ENCODE data around the gene OBSCN.

The OBSCN gene

DNA sequence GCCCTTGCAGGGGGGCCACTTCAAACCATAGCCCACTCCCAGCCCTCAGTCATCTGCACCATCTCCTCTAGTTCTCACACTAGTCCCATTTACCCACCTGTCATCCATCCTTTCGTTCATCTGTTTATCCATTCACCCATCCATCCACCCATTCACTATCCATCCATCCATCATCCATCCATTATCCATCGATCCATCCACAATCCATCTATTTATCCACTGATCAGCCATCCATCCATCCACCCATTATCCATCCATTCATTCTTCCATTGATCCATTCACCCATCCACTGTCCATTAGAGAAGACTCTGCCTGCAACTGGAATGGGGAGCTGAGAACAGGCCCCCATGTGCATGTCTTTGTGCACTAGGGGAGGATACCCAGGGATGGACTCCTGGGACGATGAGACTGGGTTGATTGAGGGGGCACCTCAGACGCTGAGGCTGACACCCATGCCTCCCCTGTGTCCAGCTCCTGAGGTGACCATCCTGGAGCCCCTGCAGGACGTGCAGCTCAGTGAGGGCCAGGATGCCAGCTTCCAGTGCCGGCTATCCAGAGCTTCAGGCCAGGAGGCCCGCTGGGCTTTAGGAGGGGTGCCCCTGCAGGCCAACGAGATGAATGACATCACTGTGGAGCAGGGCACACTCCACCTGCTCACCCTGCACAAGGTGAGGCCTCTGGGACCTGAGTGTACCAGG, 100.9 kb downstream of the OBSCN start:
- ChIA-PET CTCF (no interaction called here), POLR2A (no interaction called here)
- DNase-seq (ENCODE audit: extremely low spot score), result peak; percentile 57
- no peak for TF ChIP-seq NFRKB (IDR thresholded peaks at IDR 0.05)
- no peak for TF ChIP-seq SP1 (IDR thresholded peaks at IDR 0.05)
- no peak for TF ChIP-seq FOXM1 (IDR thresholded peaks at IDR 0.05; ENCODE audit: borderline replicate concordance)
- no peak for TF ChIP-seq FOXK2 (IDR thresholded peaks at IDR 0.05)
- TF ChIP-seq, protein P1, sequence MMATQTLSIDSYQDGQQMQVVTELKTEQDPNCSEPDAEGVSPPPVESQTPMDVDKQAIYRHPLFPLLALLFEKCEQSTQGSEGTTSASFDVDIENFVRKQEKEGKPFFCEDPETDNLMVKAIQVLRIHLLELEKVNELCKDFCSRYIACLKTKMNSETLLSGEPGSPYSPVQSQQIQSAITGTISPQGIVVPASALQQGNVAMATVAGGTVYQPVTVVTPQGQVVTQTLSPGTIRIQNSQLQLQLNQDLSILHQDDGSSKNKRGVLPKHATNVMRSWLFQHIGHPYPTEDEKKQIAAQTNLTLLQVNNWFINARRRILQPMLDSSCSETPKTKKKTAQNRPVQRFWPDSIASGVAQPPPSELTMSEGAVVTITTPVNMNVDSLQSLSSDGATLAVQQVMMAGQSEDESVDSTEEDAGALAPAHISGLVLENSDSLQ (IDR thresholded peaks at IDR 0.05), result no peak
- TF ChIP-seq LEF1 (IDR thresholded peaks at IDR 0.05; ENCODE audit: borderline replicate concordance), result no peak

DNA sequence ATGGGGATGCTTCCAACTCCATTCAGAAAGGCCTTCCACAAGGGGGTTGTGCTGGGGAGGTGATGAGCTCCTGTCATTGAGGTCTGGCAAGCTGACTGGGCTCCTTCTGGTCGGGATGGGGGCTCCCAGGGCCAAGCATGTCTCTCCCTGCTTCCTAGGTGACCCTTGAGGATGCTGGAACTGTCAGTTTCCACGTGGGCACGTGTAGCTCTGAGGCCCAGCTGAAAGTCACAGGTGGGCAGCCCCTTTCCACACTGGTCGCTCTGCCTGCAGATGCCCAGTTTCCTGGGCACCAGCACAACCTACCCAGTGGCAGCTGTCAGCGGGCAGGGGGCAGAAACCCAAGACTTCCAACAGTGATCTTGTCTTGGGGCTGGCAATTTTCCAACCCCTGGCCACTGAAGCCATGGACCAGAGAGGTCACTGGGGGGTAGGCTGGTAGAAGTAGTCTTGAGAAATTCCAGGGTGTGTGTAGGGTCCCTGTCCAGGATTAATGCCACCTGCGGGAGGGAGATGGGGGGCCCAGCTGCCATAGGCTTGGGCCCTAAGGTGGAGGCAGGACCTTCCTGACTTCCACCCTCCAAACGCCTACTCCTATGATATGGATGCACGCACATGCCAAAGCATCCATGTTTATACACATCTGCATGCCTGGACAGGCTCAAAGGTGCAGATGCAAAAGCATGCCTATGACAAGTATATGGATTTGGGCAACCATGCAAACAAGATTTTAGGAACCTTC, 101.7 kb downstream of the OBSCN start:
- peak; percentile 11; the same call in 1 of the 2 replicates for TF ChIP-seq ARNT (IDR thresholded peaks at IDR 0.05)
- TF ChIP-seq, protein P1 (IDR thresholded peaks at IDR 0.05), result no peak
- ChIA-PET POLR2A (no interaction called here), CTCF (interaction anchor here (0.7 kb wide), 1 partner anchor 23 kb away, joined by 3 read pairs; no protein-coding TSS in a partner anchor)
- DNase-seq (ENCODE audit: extremely low spot score), result no peak

DNA sequence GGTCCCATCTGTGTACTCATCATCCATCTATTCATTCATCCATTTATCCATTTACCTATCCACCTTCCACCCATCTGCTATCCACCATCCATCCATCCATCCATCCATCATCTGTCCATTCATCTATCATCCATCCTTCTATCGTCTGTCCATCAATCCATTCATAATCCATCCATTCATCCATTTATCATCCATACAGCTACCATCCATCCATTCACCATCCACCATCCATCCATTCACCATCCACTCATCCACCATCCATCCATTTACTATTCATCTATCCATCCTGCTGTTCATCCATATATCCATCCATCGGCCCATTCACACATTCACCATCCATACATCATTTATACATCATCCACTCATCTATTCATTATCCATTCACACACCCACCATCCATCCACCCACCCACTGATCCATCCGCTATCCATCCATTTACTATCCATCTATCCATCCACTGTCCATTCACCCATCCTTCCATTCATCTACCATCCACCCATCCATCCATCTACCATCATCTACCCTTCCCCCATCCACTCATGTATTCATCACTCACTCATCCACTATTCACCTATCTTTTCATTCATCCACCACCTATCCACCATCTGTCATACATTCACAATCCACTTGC, 102.4 kb downstream of the OBSCN start:
- DNase-seq (ENCODE audit: extremely low spot score), result no peak
- ChIA-PET CTCF (interaction anchor here (0.7 kb wide), 1 partner anchor 22 kb away, joined by 3 read pairs; no protein-coding TSS in a partner anchor), POLR2A (no interaction called here)
- peak; percentile 44; the same call in 1 of the 2 replicates for TF ChIP-seq TARDBP (IDR thresholded peaks at IDR 0.05)
- TF ChIP-seq, protein P1 (IDR thresholded peaks at IDR 0.05), result 0 out of 2 replicates have a peak, but pooled peaks have one; percentile 7
- no peak for TF ChIP-seq NFRKB (IDR thresholded peaks at IDR 0.05)

DNA sequence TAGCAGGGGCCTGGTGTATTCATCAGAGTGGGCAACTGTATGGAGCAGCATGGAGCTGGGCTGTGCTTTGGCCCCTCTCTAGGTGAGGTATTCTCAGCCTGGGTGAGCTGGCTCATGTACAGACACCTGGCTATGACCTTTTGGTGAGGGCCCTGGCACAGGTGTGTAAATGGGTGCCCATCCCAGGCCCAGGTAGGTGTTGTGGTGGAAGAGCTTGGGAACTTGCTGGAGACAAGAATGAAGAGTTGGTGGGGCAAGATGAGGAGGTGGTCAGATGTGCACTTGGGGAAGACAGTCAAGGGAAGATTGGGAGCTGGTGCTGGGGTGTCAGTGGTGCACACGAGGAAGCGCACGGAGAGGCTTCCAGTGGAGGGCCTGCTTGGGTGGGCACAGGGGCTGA, 103.2 kb downstream of the OBSCN start:
- ChIA-PET POLR2A (no interaction called here), CTCF (no interaction called here)
- DNase-seq (ENCODE audit: extremely low spot score), result no peak
- no peak for TF ChIP-seq ELF4 (IDR thresholded peaks at IDR 0.05)
- TF ChIP-seq HDGF (IDR thresholded peaks at IDR 0.05; ENCODE audit: borderline replicate concordance), result no peak
- TF ChIP-seq FOXA1 (IDR thresholded peaks at IDR 0.05), result no peak
- TF ChIP-seq L3MBTL2 (conservative IDR thresholded peaks at IDR 0.05), result no peak
- no peak for TF ChIP-seq FOXK2 (IDR thresholded peaks at IDR 0.05)
- no peak for TF ChIP-seq SUZ12 (IDR thresholded peaks at IDR 0.05)
- no peak for TF ChIP-seq SP1 (IDR thresholded peaks at IDR 0.05)
- TF ChIP-seq TARDBP (IDR thresholded peaks at IDR 0.05), result no peak
- TF ChIP-seq NFRKB (IDR thresholded peaks at IDR 0.05), result no peak
- TF ChIP-seq, protein P1 (IDR thresholded peaks at IDR 0.05), result no peak
- no peak for TF ChIP-seq ARNT (IDR thresholded peaks at IDR 0.05)
- no peak for TF ChIP-seq CTBP1 (IDR thresholded peaks at IDR 0.05; ENCODE audit: borderline replicate concordance)
- TF ChIP-seq ZNF384 (IDR thresholded peaks at IDR 0.05), result no peak
- no peak for TF ChIP-seq LEF1 (IDR thresholded peaks at IDR 0.05; ENCODE audit: borderline replicate concordance)
- TF ChIP-seq FOXM1 (IDR thresholded peaks at IDR 0.05; ENCODE audit: borderline replicate concordance), result no peak

DNA sequence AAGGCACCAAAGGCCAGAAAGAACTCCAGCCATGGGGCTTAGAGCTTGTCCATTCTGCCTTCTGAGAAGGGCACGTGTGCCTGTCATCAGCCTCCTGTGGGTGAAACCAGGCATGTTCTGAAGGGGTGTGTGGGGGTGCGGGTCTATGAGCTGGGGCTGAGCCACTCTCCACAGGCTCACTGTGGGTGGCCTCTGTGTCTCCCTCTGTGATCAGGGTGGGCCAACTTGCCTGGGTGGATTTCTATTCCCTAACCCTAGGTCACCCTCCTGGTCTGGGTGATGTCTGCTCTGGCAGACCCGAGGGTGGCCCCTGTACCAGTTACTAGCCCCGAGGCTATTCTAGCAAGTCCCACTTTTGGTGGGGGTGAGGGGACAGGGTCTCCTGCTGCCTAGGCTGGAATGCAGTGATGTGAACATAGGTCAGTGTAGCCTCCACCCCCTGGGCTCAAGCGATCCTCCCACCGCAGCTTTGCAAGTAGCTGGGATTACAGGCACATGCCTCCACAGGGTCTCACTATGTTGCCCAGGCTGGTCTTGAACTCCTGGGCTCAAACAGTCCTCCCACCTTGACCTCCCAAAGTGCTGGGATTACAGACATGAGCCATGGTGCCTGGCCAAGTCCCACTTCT, 104.4 kb downstream of the OBSCN start:
- TF ChIP-seq SP1 (IDR thresholded peaks at IDR 0.05) (no peak), ZNF384 (IDR thresholded peaks at IDR 0.05) (no peak), BHLHE40 (IDR thresholded peaks at IDR 0.05; ENCODE audit: borderline replicate concordance) (no peak), FOXK2 (IDR thresholded peaks at IDR 0.05) (no peak), FOXA1 (IDR thresholded peaks at IDR 0.05) (no peak), NFRKB (IDR thresholded peaks at IDR 0.05) (no peak)
- CTCF ChIA-PET, result no interaction called here
- DNase-seq (ENCODE audit: extremely low spot score), result no peak
- POLR2A ChIA-PET, result no interaction called here

Measured in HEK293T (cell line).